ENCODE data around the gene LRRC1.
"Not testable (repeated sequence)": the region's sequence is repeated elsewhere in the genome, so short reads cannot be mapped to it uniquely, and the experiment has no call there.

The LRRC1 gene

GRCh38 chr6:53792016-53792415 lies 2.8 kb upstream of the LRRC1 start:
- DNase-seq = no peak

GRCh38 chr6:53792973-53793317 lies 1.9 kb upstream of the LRRC1 start:
- DNase-seq = no peak

- peak; percentile 83 for DNase-seq
These were observed 1.3 kb upstream of the LRRC1 start for GRCh38 chr6:53793318-53794136.

- DNase-seq = peak; percentile 94
These were observed 577 bp upstream of the LRRC1 start for GRCh38 chr6:53794137-53794719.

- no peak for DNase-seq
These were observed 516 bp downstream of the LRRC1 start for GRCh38 chr6:53795340-53795701.

- peak; percentile 75 for DNase-seq
These were observed 1.1 kb downstream of the LRRC1 start for GRCh38 chr6:53795702-53796450.

GRCh38 chr6:53796451-53796780 lies 1.6 kb downstream of the LRRC1 start:
- no peak for DNase-seq

- DNase-seq = no peak
These were observed 2.0 kb downstream of the LRRC1 start for GRCh38 chr6:53796791-53797190.

- no peak for DNase-seq
These were observed 2.5 kb downstream of the LRRC1 start for GRCh38 chr6:53797304-53797703.

- DNase-seq = no peak
These were observed 4.5 kb downstream of the LRRC1 start for GRCh38 chr6:53799340-53799739.

GRCh38 chr6:53801022-53801421 lies 6.2 kb downstream of the LRRC1 start:
- no peak for DNase-seq

GRCh38 chr6:53802582-53802981 lies 7.8 kb downstream of the LRRC1 start:
- no peak for DNase-seq

GRCh38 chr6:53803081-53803860 lies 8.5 kb downstream of the LRRC1 start:
- DNase-seq = no peak

- DNase-seq = no peak
These were observed 10.2 kb downstream of the LRRC1 start for GRCh38 chr6:53805016-53805415.

- DNase-seq = no peak
These were observed 10.9 kb downstream of the LRRC1 start for GRCh38 chr6:53805725-53806124.

GRCh38 chr6:53807606-53808005 lies 12.8 kb downstream of the LRRC1 start:
- not testable (repeated sequence) for DNase-seq

GRCh38 chr6:53808302-53808881 lies 13.6 kb downstream of the LRRC1 start:
- no peak for DNase-seq

GRCh38 chr6:53809691-53810090 lies 14.9 kb downstream of the LRRC1 start:
- no peak for DNase-seq

GRCh38 chr6:53811082-53811481 lies 16.3 kb downstream of the LRRC1 start:
- DNase-seq = no peak

GRCh38 chr6:53811746-53812145 lies 16.9 kb downstream of the LRRC1 start:
- no peak for DNase-seq

- DNase-seq = no peak
These were observed 18.3 kb downstream of the LRRC1 start for GRCh38 chr6:53813096-53813495.

- DNase-seq = no peak
These were observed 19.0 kb downstream of the LRRC1 start for GRCh38 chr6:53813801-53814200.

GRCh38 chr6:53814353-53814752 lies 19.5 kb downstream of the LRRC1 start:
- DNase-seq = no peak

Measured in right kidney (tissue), 1 donor.